Sigmoid colon (tissue), 4 donors: Measurements from ENCODE around the gene PPM1L.

Experiments
- CTCF ChIP-seq, 4 experiments: fragments of 450-650 bp in 3 of 4; fragments of 200-600 bp in 1 of 4; IDR thresholded peaks; one replicate each; pipeline ENCODE4 v1.5.1; 2016 to 2019; ENCODE audit warnings: antibody characterized with exemption in 4 of 4, mild to moderate bottlenecking in 3 of 4, moderate library complexity in 2 of 4
- EP300 ChIP-seq, 4 donors: sonication (generic); formaldehyde crosslinking; IDR thresholded peaks; one replicate each; pipeline ENCODE4 v1.6.1; 2017; ENCODE audit warnings: antibody characterized with exemption in 4 of 4
- POLR2A ChIP-seq, 2 donors: fragments of 450-650 bp; IDR thresholded peaks; one replicate each; pipeline ENCODE4 v1.6.1; 2016; ENCODE audit warnings: antibody characterized with exemption in 2 of 2, mild to moderate bottlenecking in 2 of 2, moderate library complexity in 2 of 2

GRCh38 chr3:160830796-160831195 is 74.8 kb downstream of the PPM1L start:
- TF ChIP-seq CTCF (IDR thresholded peaks at IDR 0.05) (no peak), POLR2A (IDR thresholded peaks at IDR 0.05) (no peak), EP300 (IDR thresholded peaks at IDR 0.05) (no peak)
